ENCODE results near the gene SERPINI1. TPM values are rescaled to one million over a fixed set of nuclear protein-coding genes. Genes with fewer than 3 reads are reported as not detected.

The SERPINI1 gene
- total and polyA plus RNA-seq, 2 of the 8 experiments (the other 6 are each of a cell fraction or from before 2014, with no cell fraction given), result 5.3 to 9.9 TPM

GRCh38 chr3:167742338-167742737 is 6.8 kb downstream of the SERPINI1 start:
- no peak overlapping the region for H3K56ac ChIP-seq (replicated peaks; ENCODE audit: insufficient read length, low read depth, low read length)
- H3K36me3 ChIP-seq (ENCODE audit: control insufficient read depth in 2 of 4, insufficient read depth in 4 of 4, low read length in 3 of 4), result no peaks in the 10 kb centered on the region; a peak in 1 of 8 replicates
- H3K4me1 ChIP-seq (replicated peaks in 1 of 4; ENCODE audit: control insufficient read depth in 3 of 4, insufficient read depth in 4 of 4, low read length in 3 of 4), result no peaks in the 10 kb centered on the region
- no peak overlapping the region for H4K91ac ChIP-seq (replicated peaks; ENCODE audit: insufficient read length, low read length)
- no peaks in the 10 kb centered on the region for H3K27me3 ChIP-seq (replicated peaks in 1 of 4; ENCODE audit: control insufficient read depth in 3 of 4, extremely low read depth in 1 of 4, insufficient read depth in 3 of 4, low read length in 3 of 4)
- H3K18ac ChIP-seq (ENCODE audit: extremely low read depth, low read length), result no peak overlapping the region
- no peak overlapping the region for H2BK5ac ChIP-seq (ENCODE audit: low read depth, low read length)
- H3K4me3 ChIP-seq (ENCODE audit: extremely low read depth in 1 of 4, insufficient read depth in 2 of 4, low read depth in 3 of 4, low read length in 4 of 4), result no peak overlapping the region
- no peak overlapping the region for H2BK20ac ChIP-seq (ENCODE audit: low read length)
- H3K4ac ChIP-seq (replicated peaks; ENCODE audit: insufficient read length, low read depth, low read length), result no peak overlapping the region
- no peak overlapping the region for H2AK5ac ChIP-seq (ENCODE audit: low read depth, low read length)
- H3K27ac ChIP-seq (ENCODE audit: low read depth, low read length), result no peak overlapping the region
- FAIRE-seq (no peak), DNase-seq (ENCODE audit: low read depth in 1 of 2, low spot score in 2 of 2) (no peak)
- no peak overlapping the region for H2BK12ac ChIP-seq (ENCODE audit: low read depth, low read length)
- no peak overlapping the region for H4K8ac ChIP-seq (ENCODE audit: extremely low read depth, insufficient read depth, low read length)
- H4K20me1 ChIP-seq (replicated peaks in 1 of 2; ENCODE audit: control insufficient read depth in 1 of 2, insufficient read depth in 2 of 2, low read length in 2 of 2), result no peaks in the 10 kb centered on the region
- H2BK15ac ChIP-seq (ENCODE audit: low read length), result no peak overlapping the region
- WGBS, 2 experiments (ENCODE audit: extremely low coverage in 1 of 2, insufficient coverage in 1 of 2, insufficient read length in 1 of 2, insufficient replicate concordance in 2 of 2, low coverage in 1 of 2, low lambda C conversion rate in 2 of 2, missing lambda C conversion rate in 1 of 2), result 91% methylated on average over 2 of the region's 2 CpGs; no CpG with 5 or more reads in 1 of the 2 experiments
- no peak for TF ChIP-seq SUZ12 (IDR thresholded peaks at IDR 0.05; ENCODE audit: low read length)
- no peak for TF ChIP-seq KDM5A (IDR thresholded peaks at IDR 0.05; ENCODE audit: low read length)
- no peak for TF ChIP-seq TEAD4 (IDR thresholded peaks at IDR 0.05; ENCODE audit: low read depth, low read length)
- TF ChIP-seq CEBPB (IDR thresholded peaks at IDR 0.05; ENCODE audit: low read depth, low read length), result no peak
- no peak for TF ChIP-seq NANOG (IDR thresholded peaks at IDR 0.05; ENCODE audit: insufficient read depth, low read depth, low read length, poor library complexity, severe bottlenecking)
- no peak for TF ChIP-seq CTCF (IDR thresholded peaks at IDR 0.05; ENCODE audit: control extremely low read depth in 1 of 3, insufficient read depth in 1 of 3, low read depth in 1 of 3, low read length in 3 of 3)
- TF ChIP-seq TCF12 (IDR thresholded peaks at IDR 0.05; ENCODE audit: low read depth, low read length), result no peak
- no peak for TF ChIP-seq FOSL1 (IDR thresholded peaks at IDR 0.05; ENCODE audit: insufficient read depth, low read depth, low read length)
- no peak overlapping the region for H2AFZ ChIP-seq (ENCODE audit: low read length)
- ChIA-PET POLR2A (ENCODE audit: partially characterized antibody) (interaction anchor here (0.8 kb wide), 1 partner anchor 1892 kb away, joined by 3 read pairs; no protein-coding TSS in a partner anchor), CTCF (ENCODE audit: partially characterized antibody) (interaction anchor here (1.0 to 3.4 kb wide), 8 partner anchors 13 to 337 kb away, joined by 3 to 18 read pairs (median 4); no protein-coding TSS in a partner anchor)
- H3K23ac ChIP-seq (ENCODE audit: insufficient read length), result no peak overlapping the region
- H3K4me2 ChIP-seq (ENCODE audit: insufficient read depth in 1 of 2, low read depth in 2 of 2, low read length in 2 of 2), result no peak overlapping the region
- no peak overlapping the region for H2BK120ac ChIP-seq (replicated peaks; ENCODE audit: low read depth, low read length)
- H3K79me1 ChIP-seq (ENCODE audit: low read depth, low read length), result no peaks in the 10 kb centered on the region
- H3K23me2 ChIP-seq (ENCODE audit: low read depth, low read length), result no peaks in the 10 kb centered on the region
- no peak overlapping the region for H4K5ac ChIP-seq (ENCODE audit: insufficient read length, low read depth, low read length)
- H3K9me3 ChIP-seq (ENCODE audit: insufficient read depth in 2 of 2, low read depth in 1 of 2, low read length in 1 of 2), result no peaks in the 10 kb centered on the region
- H3K79me2 ChIP-seq (ENCODE audit: control insufficient read depth in 1 of 2, insufficient read depth in 2 of 2, low read length in 2 of 2), result peaks cover 0 to 25% of the 10 kb centered on the region in 2 experiments; a peak in 2 of 4 replicates
- H3K9ac ChIP-seq (replicated peaks in 1 of 4; ENCODE audit: extremely low read depth in 1 of 4, low read depth in 3 of 4, low read length in 3 of 4), result peak overlapping the region in 1 of 4 experiments; percentile 13; a peak in 1 of 7 replicates
- no peak overlapping the region for H3K14ac ChIP-seq (ENCODE audit: insufficient read length)

All from H1 (cell line).